ENCODE measurements around the gene CAMTA1.

The CAMTA1 gene

GRCh38 chr1:7574121-7575040, 789.1 kb downstream of the CAMTA1 start:
- Histone ChIP-seq H3K36me3 (ENCODE audit: insufficient read depth, low read depth, low read length) (no peaks in the 10 kb centered on the region), H3K4me1 (ENCODE audit: insufficient read depth, low read length) (no peaks in the 10 kb centered on the region), H3K27ac (ENCODE audit: low read length) (no peak overlapping the region), H3K9me3 (ENCODE audit: insufficient read depth, low read depth, low read length) (no peaks in the 10 kb centered on the region), H3K4me3 (ENCODE audit: low read length) (no peak overlapping the region), H3K9ac (ENCODE audit: low read depth, low read length) (no peak overlapping the region), H3K27me3 (ENCODE audit: insufficient read depth, low read length) (no peaks in the 10 kb centered on the region)

- H3K36me3 ChIP-seq (ENCODE audit: insufficient read depth, low read depth, low read length) = no peaks in the 10 kb centered on the region
- no peaks in the 10 kb centered on the region for H3K27me3 ChIP-seq (ENCODE audit: insufficient read depth, low read length)
- H3K4me3 ChIP-seq (ENCODE audit: low read length) = no peak overlapping the region
- no peak overlapping the region for H3K9ac ChIP-seq (ENCODE audit: low read depth, low read length)
- H3K4me1 ChIP-seq (ENCODE audit: insufficient read depth, low read length) = no peaks in the 10 kb centered on the region
- no peak overlapping the region for H3K27ac ChIP-seq (ENCODE audit: low read length)
- no peaks in the 10 kb centered on the region for H3K9me3 ChIP-seq (ENCODE audit: insufficient read depth, low read depth, low read length)
Measured at GRCh38 chr1:7575041-7575400, 789.8 kb downstream of the CAMTA1 start.

GRCh38 chr1:7576946-7577657, 791.8 kb downstream of the CAMTA1 start:
- no peaks in the 10 kb centered on the region for H3K36me3 ChIP-seq (ENCODE audit: insufficient read depth, low read depth, low read length)
- no peak overlapping the region for H3K9ac ChIP-seq (ENCODE audit: low read depth, low read length)
- no peaks in the 10 kb centered on the region for H3K4me1 ChIP-seq (ENCODE audit: insufficient read depth, low read length)
- no peaks in the 10 kb centered on the region for H3K27me3 ChIP-seq (ENCODE audit: insufficient read depth, low read length)
- H3K4me3 ChIP-seq (ENCODE audit: low read length) = no peak overlapping the region
- H3K9me3 ChIP-seq (ENCODE audit: insufficient read depth, low read depth, low read length) = no peaks in the 10 kb centered on the region
- H3K27ac ChIP-seq (ENCODE audit: low read length) = no peak overlapping the region

GRCh38 chr1:7578206-7578605, 793.0 kb downstream of the CAMTA1 start:
- Histone ChIP-seq H3K4me1 (ENCODE audit: insufficient read depth, low read length) (no peaks in the 10 kb centered on the region), H3K36me3 (ENCODE audit: insufficient read depth, low read depth, low read length) (no peaks in the 10 kb centered on the region), H3K9me3 (ENCODE audit: insufficient read depth, low read depth, low read length) (no peaks in the 10 kb centered on the region), H3K27me3 (ENCODE audit: insufficient read depth, low read length) (no peaks in the 10 kb centered on the region), H3K4me3 (ENCODE audit: low read length) (no peak overlapping the region), H3K27ac (ENCODE audit: low read length) (no peak overlapping the region), H3K9ac (ENCODE audit: low read depth, low read length) (no peak overlapping the region)

GRCh38 chr1:7579016-7579415, 793.8 kb downstream of the CAMTA1 start:
- no peak overlapping the region for H3K4me3 ChIP-seq (ENCODE audit: low read length)
- no peaks in the 10 kb centered on the region for H3K4me1 ChIP-seq (ENCODE audit: insufficient read depth, low read length)
- no peaks in the 10 kb centered on the region for H3K36me3 ChIP-seq (ENCODE audit: insufficient read depth, low read depth, low read length)
- no peaks in the 10 kb centered on the region for H3K9me3 ChIP-seq (ENCODE audit: insufficient read depth, low read depth, low read length)
- no peak overlapping the region for H3K27ac ChIP-seq (ENCODE audit: low read length)
- H3K27me3 ChIP-seq (ENCODE audit: insufficient read depth, low read length) = no peaks in the 10 kb centered on the region
- H3K9ac ChIP-seq (ENCODE audit: low read depth, low read length) = no peak overlapping the region

- Histone ChIP-seq H3K9ac (ENCODE audit: low read depth, low read length) (no peak overlapping the region), H3K4me1 (ENCODE audit: insufficient read depth, low read length) (no peaks in the 10 kb centered on the region), H3K4me3 (ENCODE audit: low read length) (no peak overlapping the region), H3K27ac (ENCODE audit: low read length) (no peak overlapping the region), H3K27me3 (ENCODE audit: insufficient read depth, low read length) (no peaks in the 10 kb centered on the region), H3K9me3 (ENCODE audit: insufficient read depth, low read depth, low read length) (no peaks in the 10 kb centered on the region), H3K36me3 (ENCODE audit: insufficient read depth, low read depth, low read length) (no peaks in the 10 kb centered on the region)
Measured at GRCh38 chr1:7579831-7580804, 794.9 kb downstream of the CAMTA1 start.

GRCh38 chr1:7580923-7581753, 795.9 kb downstream of the CAMTA1 start:
- Histone ChIP-seq H3K4me3 (ENCODE audit: low read length) (no peak overlapping the region), H3K9ac (ENCODE audit: low read depth, low read length) (no peak overlapping the region), H3K4me1 (ENCODE audit: insufficient read depth, low read length) (no peaks in the 10 kb centered on the region), H3K27me3 (ENCODE audit: insufficient read depth, low read length) (no peaks in the 10 kb centered on the region), H3K27ac (ENCODE audit: low read length) (no peak overlapping the region), H3K9me3 (ENCODE audit: insufficient read depth, low read depth, low read length) (no peaks in the 10 kb centered on the region), H3K36me3 (ENCODE audit: insufficient read depth, low read depth, low read length) (no peaks in the 10 kb centered on the region)

GRCh38 chr1:7581754-7582459, 796.7 kb downstream of the CAMTA1 start:
- no peaks in the 10 kb centered on the region for H3K27me3 ChIP-seq (ENCODE audit: insufficient read depth, low read length)
- H3K4me1 ChIP-seq (ENCODE audit: insufficient read depth, low read length) = no peaks in the 10 kb centered on the region

GRCh38 chr1:7582460-7582972, 797.3 kb downstream of the CAMTA1 start:
- no peaks in the 10 kb centered on the region for H3K36me3 ChIP-seq (ENCODE audit: insufficient read depth, low read depth, low read length)
- H3K9me3 ChIP-seq (ENCODE audit: insufficient read depth, low read depth, low read length) = no peaks in the 10 kb centered on the region
- H3K27ac ChIP-seq (ENCODE audit: low read length) = no peak overlapping the region
- H3K4me3 ChIP-seq (ENCODE audit: low read length) = no peak overlapping the region
- H3K4me1 ChIP-seq (ENCODE audit: insufficient read depth, low read length) = no peaks in the 10 kb centered on the region
- H3K9ac ChIP-seq (ENCODE audit: low read depth, low read length) = no peak overlapping the region
- no peaks in the 10 kb centered on the region for H3K27me3 ChIP-seq (ENCODE audit: insufficient read depth, low read length)

More at GRCh38 chr1:7581754-7582459, 796.7 kb downstream of the CAMTA1 start:
- Histone ChIP-seq H3K36me3 (ENCODE audit: insufficient read depth, low read depth, low read length) (no peaks in the 10 kb centered on the region), H3K4me3 (ENCODE audit: low read length) (no peak overlapping the region), H3K27ac (ENCODE audit: low read length) (no peak overlapping the region), H3K9me3 (ENCODE audit: insufficient read depth, low read depth, low read length) (no peaks in the 10 kb centered on the region), H3K9ac (ENCODE audit: low read depth, low read length) (no peak overlapping the region)

- no peaks in the 10 kb centered on the region for H3K4me1 ChIP-seq (ENCODE audit: insufficient read depth, low read length)
- no peaks in the 10 kb centered on the region for H3K36me3 ChIP-seq (ENCODE audit: insufficient read depth, low read depth, low read length)
- H3K4me3 ChIP-seq (ENCODE audit: low read length) = no peak overlapping the region
- H3K27me3 ChIP-seq (ENCODE audit: insufficient read depth, low read length) = no peaks in the 10 kb centered on the region
- H3K9ac ChIP-seq (ENCODE audit: low read depth, low read length) = no peak overlapping the region
- H3K27ac ChIP-seq (ENCODE audit: low read length) = no peak overlapping the region
- no peaks in the 10 kb centered on the region for H3K9me3 ChIP-seq (ENCODE audit: insufficient read depth, low read depth, low read length)
Measured at GRCh38 chr1:7583291-7584096, 798.2 kb downstream of the CAMTA1 start.
